Measurements from ENCODE around the gene C1QB. TPM values are rescaled to one million over a fixed set of nuclear protein-coding genes. Genes with fewer than 3 reads are reported as not detected.

The C1QB gene
- total and polyA plus RNA-seq, 2 experiments from 2014 or later, result not detected

DNA sequence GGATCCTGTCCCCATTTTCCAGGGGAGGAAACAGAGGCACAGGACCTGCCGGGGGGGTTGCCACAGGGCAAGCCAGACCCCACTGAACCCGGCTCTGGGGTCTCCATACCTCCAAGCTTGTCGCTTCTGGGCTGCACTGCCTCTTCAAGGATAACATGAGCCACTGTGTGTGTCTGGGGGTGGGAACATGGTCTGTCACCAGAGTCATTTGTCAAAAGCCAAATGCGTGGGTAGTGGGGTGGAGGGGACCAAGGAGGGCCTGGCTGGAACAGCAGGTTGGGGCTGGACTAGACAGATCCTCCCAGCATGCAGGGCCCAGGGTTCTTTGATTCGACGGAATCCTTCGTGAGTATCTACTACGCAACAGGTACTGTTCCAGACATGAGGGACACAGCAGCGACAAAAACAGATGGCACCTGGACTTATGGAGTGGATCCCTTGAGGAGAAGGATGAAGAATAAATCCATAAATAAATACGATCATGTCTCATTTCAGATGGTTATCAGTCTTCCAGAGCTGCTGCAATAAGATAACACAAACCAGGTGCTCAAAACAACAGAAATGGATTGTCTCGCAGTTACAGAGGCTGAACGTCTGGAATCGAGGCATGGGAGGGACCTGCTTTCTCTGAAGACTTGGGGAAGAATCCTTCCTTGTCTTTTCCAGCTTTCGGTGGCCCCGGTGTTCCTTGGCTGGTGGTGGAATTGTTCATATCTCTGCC, 28.7 kb downstream of the C1QB start:
- DNase-seq (ENCODE audit: low spot score) (no peak), ATAC-seq (no peak)
- peaks cover 4% of the 10 kb centered on the region for H3K27me3 Mint-ChIP-seq (ENCODE audit: insufficient read depth, low read depth, poor library complexity)
- TF ChIP-seq EZH2phosphoT487 (IDR thresholded peaks at IDR 0.05; ENCODE audit: unreplicated experiment) (no peak), REST (IDR thresholded peaks at IDR 0.05; ENCODE audit: unreplicated experiment) (no peak), JUNB (IDR thresholded peaks at IDR 0.05; ENCODE audit: unreplicated experiment) (no peak), POLR2AphosphoS5 (IDR thresholded peaks at IDR 0.05; ENCODE audit: low read depth) (no peak), EZH2 (IDR thresholded peaks at IDR 0.05; ENCODE audit: low read depth, unreplicated experiment) (no peak)
- TF ChIP-seq, protein P1, sequence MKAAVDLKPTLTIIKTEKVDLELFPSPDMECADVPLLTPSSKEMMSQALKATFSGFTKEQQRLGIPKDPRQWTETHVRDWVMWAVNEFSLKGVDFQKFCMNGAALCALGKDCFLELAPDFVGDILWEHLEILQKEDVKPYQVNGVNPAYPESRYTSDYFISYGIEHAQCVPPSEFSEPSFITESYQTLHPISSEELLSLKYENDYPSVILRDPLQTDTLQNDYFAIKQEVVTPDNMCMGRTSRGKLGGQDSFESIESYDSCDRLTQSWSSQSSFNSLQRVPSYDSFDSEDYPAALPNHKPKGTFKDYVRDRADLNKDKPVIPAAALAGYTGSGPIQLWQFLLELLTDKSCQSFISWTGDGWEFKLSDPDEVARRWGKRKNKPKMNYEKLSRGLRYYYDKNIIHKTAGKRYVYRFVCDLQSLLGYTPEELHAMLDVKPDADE (IDR thresholded peaks at IDR 0.05), result no peak
- Histone ChIP-seq H3K27me3 (ENCODE audit: insufficient read depth) (no peaks in the 10 kb centered on the region), H2AFZ (no peak overlapping the region), H3K4me1 (ENCODE audit: insufficient read depth) (peaks cover 9% of the 10 kb centered on the region), H3K4me3 (no peak overlapping the region), H3K4me2 (no peak overlapping the region), H3F3A (replicated peaks; ENCODE audit: low read depth) (peaks cover 9% of the 10 kb centered on the region), H3K27ac (ENCODE audit: low read depth) (no peak overlapping the region), H3K79me2 (replicated peaks; ENCODE audit: insufficient read depth) (no peaks in the 10 kb centered on the region), H4K20me1 (replicated peaks; ENCODE audit: insufficient read depth) (no peaks in the 10 kb centered on the region), H3K9me2 (ENCODE audit: insufficient read depth) (no peaks in the 10 kb centered on the region), H3K36me3 (ENCODE audit: insufficient read depth) (no peaks in the 10 kb centered on the region)
- no peak overlapping the region for H3K27ac Mint-ChIP-seq
- H3K4me3 Mint-ChIP-seq, result no peak overlapping the region
- no peaks in the 10 kb centered on the region for H3K36me3 Mint-ChIP-seq (ENCODE audit: low read depth)
- no peaks in the 10 kb centered on the region for H3K9me3 Mint-ChIP-seq
- peaks cover 4% of the 10 kb centered on the region for H3K4me1 Mint-ChIP-seq

DNA sequence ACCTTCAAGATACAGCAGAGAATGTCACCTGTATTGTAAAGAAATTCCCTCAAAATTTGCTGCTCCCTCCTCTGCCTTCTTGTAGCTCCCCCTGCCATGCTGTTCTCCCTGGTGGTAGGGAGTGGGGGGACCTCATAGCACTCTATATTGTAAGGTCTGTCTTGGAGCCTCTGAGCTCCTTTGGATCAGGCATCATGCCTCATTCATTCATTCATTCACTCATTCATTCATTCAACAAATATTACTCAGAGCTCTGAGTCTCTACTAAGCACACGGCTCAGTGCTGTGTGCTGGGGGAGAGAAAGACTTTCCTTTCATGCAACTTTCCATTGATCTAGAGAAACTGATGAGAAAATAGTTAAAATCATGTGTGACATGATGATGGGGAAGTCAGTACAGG, 30.5 kb downstream of the C1QB start:
- Histone ChIP-seq H3K4me3 (no peak overlapping the region), H3K4me2 (no peak overlapping the region), H3K79me2 (replicated peaks; ENCODE audit: insufficient read depth) (no peaks in the 10 kb centered on the region), H3K27ac (ENCODE audit: low read depth) (no peak overlapping the region), H3K4me1 (ENCODE audit: insufficient read depth) (no peaks in the 10 kb centered on the region), H2AFZ (no peak overlapping the region), H4K20me1 (replicated peaks; ENCODE audit: insufficient read depth) (no peaks in the 10 kb centered on the region), H3K9me2 (ENCODE audit: insufficient read depth) (no peaks in the 10 kb centered on the region), H3F3A (replicated peaks; ENCODE audit: low read depth) (peaks cover 5% of the 10 kb centered on the region), H3K27me3 (ENCODE audit: insufficient read depth) (no peaks in the 10 kb centered on the region), H3K36me3 (ENCODE audit: insufficient read depth) (no peaks in the 10 kb centered on the region)
- Mint-ChIP-seq H3K4me3 (no peak overlapping the region), H3K36me3 (ENCODE audit: low read depth) (no peaks in the 10 kb centered on the region), H3K27ac (no peak overlapping the region), H3K4me1 (peaks cover 4% of the 10 kb centered on the region), H3K9me3 (no peaks in the 10 kb centered on the region), H3K27me3 (ENCODE audit: insufficient read depth, low read depth, poor library complexity) (peaks cover 6% of the 10 kb centered on the region)
- DNase-seq (ENCODE audit: low spot score) (no peak), ATAC-seq (no peak)
- no peak for TF ChIP-seq ZNF114 (CRISPR knock-in tag; IDR thresholded peaks at IDR 0.05)
- no peak for TF ChIP-seq EZH2phosphoT487 (IDR thresholded peaks at IDR 0.05; ENCODE audit: unreplicated experiment)
- TF ChIP-seq NANOG (IDR thresholded peaks at IDR 0.05; ENCODE audit: borderline replicate concordance), result no peak
- no peak for TF ChIP-seq STAT1 (IDR thresholded peaks at IDR 0.05; ENCODE audit: unreplicated experiment)
- TF ChIP-seq, protein P2, sequence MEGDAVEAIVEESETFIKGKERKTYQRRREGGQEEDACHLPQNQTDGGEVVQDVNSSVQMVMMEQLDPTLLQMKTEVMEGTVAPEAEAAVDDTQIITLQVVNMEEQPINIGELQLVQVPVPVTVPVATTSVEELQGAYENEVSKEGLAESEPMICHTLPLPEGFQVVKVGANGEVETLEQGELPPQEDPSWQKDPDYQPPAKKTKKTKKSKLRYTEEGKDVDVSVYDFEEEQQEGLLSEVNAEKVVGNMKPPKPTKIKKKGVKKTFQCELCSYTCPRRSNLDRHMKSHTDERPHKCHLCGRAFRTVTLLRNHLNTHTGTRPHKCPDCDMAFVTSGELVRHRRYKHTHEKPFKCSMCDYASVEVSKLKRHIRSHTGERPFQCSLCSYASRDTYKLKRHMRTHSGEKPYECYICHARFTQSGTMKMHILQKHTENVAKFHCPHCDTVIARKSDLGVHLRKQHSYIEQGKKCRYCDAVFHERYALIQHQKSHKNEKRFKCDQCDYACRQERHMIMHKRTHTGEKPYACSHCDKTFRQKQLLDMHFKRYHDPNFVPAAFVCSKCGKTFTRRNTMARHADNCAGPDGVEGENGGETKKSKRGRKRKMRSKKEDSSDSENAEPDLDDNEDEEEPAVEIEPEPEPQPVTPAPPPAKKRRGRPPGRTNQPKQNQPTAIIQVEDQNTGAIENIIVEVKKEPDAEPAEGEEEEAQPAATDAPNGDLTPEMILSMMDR (conservative IDR thresholded peaks at IDR 0.05; ENCODE audit: low read depth in 2 of 2), result no peak
- no peak for TF ChIP-seq ZNF331 (CRISPR knock-in tag; IDR thresholded peaks at IDR 0.05; ENCODE audit: low read depth)
- TF ChIP-seq, protein P1 (IDR thresholded peaks at IDR 0.05), result no peak
- TF ChIP-seq CREB1 (CRISPR knock-in tag; IDR thresholded peaks at IDR 0.05; ENCODE audit: low read depth), result no peak
- TF ChIP-seq JUNB (IDR thresholded peaks at IDR 0.05; ENCODE audit: unreplicated experiment), result no peak
- no peak for TF ChIP-seq REST (IDR thresholded peaks at IDR 0.05; ENCODE audit: unreplicated experiment)
- no peak for TF ChIP-seq EZH2 (IDR thresholded peaks at IDR 0.05; ENCODE audit: low read depth, unreplicated experiment)

Data from GM23338 (cell line).